ENCODE results near the gene CYP4F2.

CYP4F2 gene

DNA sequence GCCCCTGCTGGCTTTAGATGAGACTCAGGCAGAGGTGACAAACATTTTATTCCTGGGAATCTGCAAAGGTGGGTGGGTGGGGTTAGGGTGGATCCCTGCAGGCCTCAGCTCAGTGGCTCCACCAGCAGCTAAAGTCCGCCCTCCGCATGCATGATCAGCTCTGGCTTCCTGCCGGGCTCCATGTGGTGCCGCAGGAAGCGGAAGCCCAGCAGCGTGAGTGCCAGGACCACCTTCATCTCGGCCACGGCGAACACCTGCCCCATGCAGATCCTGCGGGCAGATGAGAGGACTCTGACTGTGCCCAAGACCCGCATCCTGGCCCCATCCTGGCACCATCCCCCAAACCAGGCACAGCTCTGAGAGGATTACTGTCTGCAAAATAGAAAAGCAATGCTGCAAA lies 26.3 kb downstream of the CYP4F2 start:
- Histone ChIP-seq H3K79me1 (ENCODE audit: low read length) (no peaks in the 10 kb centered on the region), H3K27ac (ENCODE audit: low read depth, low read length) (no peak overlapping the region), H4K91ac (ENCODE audit: low read depth, low read length) (no peak overlapping the region), H2BK12ac (ENCODE audit: low read length) (no peak overlapping the region), H3K36me3 (ENCODE audit: control insufficient read depth in 1 of 2, insufficient read depth in 2 of 2, low read length in 2 of 2) (no peaks in the 10 kb centered on the region), H3K18ac (ENCODE audit: low read length) (no peak overlapping the region), H3K4me3 (ENCODE audit: low read depth, low read length) (peak overlapping the region; percentile 50), H3K27me3 (ENCODE audit: insufficient read depth, low read length) (no peaks in the 10 kb centered on the region), H4K12ac (ENCODE audit: low read depth, low read length) (no peak overlapping the region), H2AK5ac (ENCODE audit: low read length) (no peak overlapping the region), H3K9me3 (ENCODE audit: insufficient read depth, low read depth, low read length) (peaks cover 10% of the 10 kb centered on the region), H3K79me2 (ENCODE audit: control insufficient read depth, insufficient read depth, low read length, poor library complexity) (no peaks in the 10 kb centered on the region), H4K8ac (ENCODE audit: low read depth, low read length) (no peak overlapping the region), H3K14ac (ENCODE audit: low read length) (no peak overlapping the region), H2BK120ac (ENCODE audit: insufficient read depth, low read length, poor library complexity) (no peak overlapping the region), H3K4me1 (ENCODE audit: control insufficient read depth in 1 of 2, insufficient read depth in 2 of 2, low read length in 2 of 2) (no peaks in the 10 kb centered on the region), H2AFZ (ENCODE audit: insufficient read depth, low read length, poor library complexity) (no peak overlapping the region), H2BK5ac (ENCODE audit: low read depth, low read length, poor library complexity) (no peak overlapping the region), H3K9ac (ENCODE audit: low read length) (no peak overlapping the region), H3K4ac (ENCODE audit: low read depth, low read length) (no peak overlapping the region), H3K23ac (ENCODE audit: low read length) (no peak overlapping the region), H3K4me2 (ENCODE audit: low read length) (no peak overlapping the region)
- WGBS (ENCODE audit: extremely low coverage, insufficient coverage, insufficient read length): no CpG with 5 or more reads among the region's 11 CpGs
- DNase-seq: peak in 1 of 2 donors; percentile 15

DNA sequence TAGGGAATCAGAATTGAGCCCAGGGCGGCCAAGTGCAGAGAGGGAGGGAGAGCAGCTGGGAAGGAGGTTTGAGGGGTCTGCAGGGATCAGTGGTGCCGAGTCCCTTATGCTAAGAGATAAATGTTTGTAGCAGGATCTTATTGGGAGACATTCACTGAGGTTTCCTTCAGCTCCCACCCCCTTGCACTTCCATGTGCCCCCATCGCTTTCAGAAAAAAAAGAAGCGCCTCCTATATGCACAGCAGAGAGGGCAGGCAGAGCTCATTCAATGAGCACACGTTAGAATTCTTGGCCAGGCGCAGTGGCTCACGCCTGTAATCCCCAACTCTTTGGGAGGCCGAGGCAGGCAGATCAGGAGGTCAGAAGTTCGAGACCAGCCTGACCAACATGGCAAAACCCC lies 28.0 kb downstream of the CYP4F2 start:
- H2AFZ ChIP-seq (ENCODE audit: insufficient read depth, low read length, poor library complexity): no peak overlapping the region
- peaks cover 9% of the 10 kb centered on the region for H3K9me3 ChIP-seq (ENCODE audit: insufficient read depth, low read depth, low read length)
- H2BK12ac ChIP-seq (ENCODE audit: low read length): no peak overlapping the region

DNA sequence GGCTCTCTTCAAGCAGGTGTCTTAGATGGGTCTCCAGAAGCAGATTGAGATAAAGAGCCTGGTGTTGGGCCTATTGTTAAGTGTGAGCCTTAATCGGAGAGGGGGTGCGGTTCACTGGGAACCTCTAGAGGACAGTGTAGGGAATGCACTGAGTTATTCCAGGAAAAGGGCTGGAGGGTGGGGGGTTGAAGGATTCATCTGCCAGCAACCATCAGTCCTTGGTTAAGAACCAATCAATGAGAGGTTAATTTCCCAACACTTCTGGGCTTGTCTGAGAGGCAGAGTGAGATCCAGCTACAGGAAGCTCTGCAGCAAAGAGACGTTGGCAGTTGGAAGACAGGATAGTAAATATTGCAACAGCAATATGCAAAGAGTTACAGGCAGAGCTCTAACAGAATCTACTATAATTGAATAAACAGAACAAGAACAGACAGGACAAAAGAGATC lies 28.7 kb downstream of the CYP4F2 start:
- peaks cover 10% of the 10 kb centered on the region for H3K9me3 ChIP-seq (ENCODE audit: insufficient read depth, low read depth, low read length)
- H3K4ac ChIP-seq (ENCODE audit: low read depth, low read length): no peak overlapping the region
- WGBS (ENCODE audit: extremely low coverage, insufficient coverage, insufficient read length): no CpG with 5 or more reads among the region's 3 CpGs

More for the DNA sequence above, 28.0 kb downstream of the CYP4F2 start:
- no peak overlapping the region for H3K27ac ChIP-seq (ENCODE audit: low read depth, low read length)
- no peaks in the 10 kb centered on the region for H3K27me3 ChIP-seq (ENCODE audit: insufficient read depth, low read length)
- DNase-seq: no peak
- no peak overlapping the region for H3K4me2 ChIP-seq (ENCODE audit: low read length)
- no peak overlapping the region for H4K12ac ChIP-seq (ENCODE audit: low read depth, low read length)
- no peak overlapping the region for H4K8ac ChIP-seq (ENCODE audit: low read depth, low read length)
- no peak overlapping the region for H3K23ac ChIP-seq (ENCODE audit: low read length)
- H3K4ac ChIP-seq (ENCODE audit: low read depth, low read length): no peak overlapping the region
- no peaks in the 10 kb centered on the region for H3K36me3 ChIP-seq (ENCODE audit: control insufficient read depth in 1 of 2, insufficient read depth in 2 of 2, low read length in 2 of 2)
- H3K14ac ChIP-seq (ENCODE audit: low read length): no peak overlapping the region
- H3K18ac ChIP-seq (ENCODE audit: low read length): no peak overlapping the region
- H3K4me1 ChIP-seq (ENCODE audit: control insufficient read depth in 1 of 2, insufficient read depth in 2 of 2, low read length in 2 of 2): no peaks in the 10 kb centered on the region
- no peak overlapping the region for H3K4me3 ChIP-seq (ENCODE audit: low read depth, low read length)
- H2AK5ac ChIP-seq (ENCODE audit: low read length): no peak overlapping the region
- WGBS (ENCODE audit: extremely low coverage, insufficient coverage, insufficient read length): no CpG with 5 or more reads among the region's 9 CpGs
- H3K79me1 ChIP-seq (ENCODE audit: low read length): no peaks in the 10 kb centered on the region
- H2BK5ac ChIP-seq (ENCODE audit: low read depth, low read length, poor library complexity): no peak overlapping the region
- H2BK120ac ChIP-seq (ENCODE audit: insufficient read depth, low read length, poor library complexity): no peak overlapping the region
- H4K91ac ChIP-seq (ENCODE audit: low read depth, low read length): no peak overlapping the region
- no peaks in the 10 kb centered on the region for H3K79me2 ChIP-seq (ENCODE audit: control insufficient read depth, insufficient read depth, low read length, poor library complexity)
- H3K9ac ChIP-seq (ENCODE audit: low read length): no peak overlapping the region

DNA sequence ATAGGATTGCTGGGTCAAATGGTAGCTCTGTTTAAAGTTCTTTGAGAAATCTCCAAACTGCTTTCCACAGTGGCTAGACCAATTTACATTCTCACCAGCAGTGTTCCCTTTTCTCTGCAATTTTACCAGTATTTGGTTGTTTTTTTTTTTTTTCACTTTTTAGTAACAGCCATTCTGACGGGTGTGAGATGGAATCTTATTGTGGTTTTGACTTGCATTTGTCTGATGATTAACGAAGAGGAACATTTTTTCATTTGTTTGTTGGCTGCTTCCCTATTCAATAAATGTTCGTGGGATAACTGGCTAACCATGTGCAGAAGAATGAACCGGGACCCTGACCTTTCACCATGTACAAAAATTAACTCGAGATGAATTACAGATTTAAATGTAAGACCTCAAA lies 31.2 kb downstream of the CYP4F2 start:
- no peaks in the 10 kb centered on the region for H3K4me1 ChIP-seq (ENCODE audit: control insufficient read depth in 1 of 2, insufficient read depth in 2 of 2, low read length in 2 of 2)
- H3K9me3 ChIP-seq (ENCODE audit: insufficient read depth, low read depth, low read length): peaks cover 13% of the 10 kb centered on the region
- no peak overlapping the region for H3K4ac ChIP-seq (ENCODE audit: low read depth, low read length)
- no peaks in the 10 kb centered on the region for H3K79me1 ChIP-seq (ENCODE audit: low read length)
- no peak overlapping the region for H2BK12ac ChIP-seq (ENCODE audit: low read length)
- no peak overlapping the region for H3K23ac ChIP-seq (ENCODE audit: low read length)
- H3K36me3 ChIP-seq (ENCODE audit: control insufficient read depth in 1 of 2, insufficient read depth in 2 of 2, low read length in 2 of 2): no peaks in the 10 kb centered on the region
- no peak for DNase-seq
- no peaks in the 10 kb centered on the region for H3K27me3 ChIP-seq (ENCODE audit: insufficient read depth, low read length)
- H2BK120ac ChIP-seq (ENCODE audit: insufficient read depth, low read length, poor library complexity): no peak overlapping the region
- H2BK5ac ChIP-seq (ENCODE audit: low read depth, low read length, poor library complexity): no peak overlapping the region
- H3K18ac ChIP-seq (ENCODE audit: low read length): no peak overlapping the region
- no peak overlapping the region for H4K8ac ChIP-seq (ENCODE audit: low read depth, low read length)
- no peak overlapping the region for H2AFZ ChIP-seq (ENCODE audit: insufficient read depth, low read length, poor library complexity)
- H4K91ac ChIP-seq (ENCODE audit: low read depth, low read length): no peak overlapping the region
- no peak overlapping the region for H3K4me3 ChIP-seq (ENCODE audit: low read depth, low read length)
- no peak overlapping the region for H4K12ac ChIP-seq (ENCODE audit: low read depth, low read length)
- no peak overlapping the region for H2AK5ac ChIP-seq (ENCODE audit: low read length)
- H3K79me2 ChIP-seq (ENCODE audit: control insufficient read depth, insufficient read depth, low read length, poor library complexity): no peaks in the 10 kb centered on the region
- H3K27ac ChIP-seq (ENCODE audit: low read depth, low read length): no peak overlapping the region
- H3K14ac ChIP-seq (ENCODE audit: low read length): no peak overlapping the region
- no peak overlapping the region for H3K9ac ChIP-seq (ENCODE audit: low read length)
- H3K4me2 ChIP-seq (ENCODE audit: low read length): no peak overlapping the region
- no CpG with 5 or more reads among the region's 5 CpGs for WGBS (ENCODE audit: extremely low coverage, insufficient coverage, insufficient read length)

More for the DNA sequence above, 28.7 kb downstream of the CYP4F2 start:
- H3K36me3 ChIP-seq (ENCODE audit: control insufficient read depth in 1 of 2, insufficient read depth in 2 of 2, low read length in 2 of 2): no peaks in the 10 kb centered on the region
- DNase-seq: peak; percentile 11 to 69
- H2AFZ ChIP-seq (ENCODE audit: insufficient read depth, low read length, poor library complexity): no peak overlapping the region
- H2AK5ac ChIP-seq (ENCODE audit: low read length): no peak overlapping the region
- no peak overlapping the region for H4K91ac ChIP-seq (ENCODE audit: low read depth, low read length)
- H3K79me2 ChIP-seq (ENCODE audit: control insufficient read depth, insufficient read depth, low read length, poor library complexity): no peaks in the 10 kb centered on the region
- H2BK5ac ChIP-seq (ENCODE audit: low read depth, low read length, poor library complexity): no peak overlapping the region
- no peak overlapping the region for H2BK12ac ChIP-seq (ENCODE audit: low read length)
- no peak overlapping the region for H4K8ac ChIP-seq (ENCODE audit: low read depth, low read length)
- H3K14ac ChIP-seq (ENCODE audit: low read length): no peak overlapping the region
- H3K4me2 ChIP-seq (ENCODE audit: low read length): no peak overlapping the region
- H3K79me1 ChIP-seq (ENCODE audit: low read length): no peaks in the 10 kb centered on the region
- H3K4me3 ChIP-seq (ENCODE audit: low read depth, low read length): no peak overlapping the region
- no peak overlapping the region for H3K23ac ChIP-seq (ENCODE audit: low read length)
- H3K27ac ChIP-seq (ENCODE audit: low read depth, low read length): no peak overlapping the region
- H2BK120ac ChIP-seq (ENCODE audit: insufficient read depth, low read length, poor library complexity): no peak overlapping the region
- H3K9ac ChIP-seq (ENCODE audit: low read length): no peak overlapping the region
- H3K4me1 ChIP-seq (ENCODE audit: control insufficient read depth in 1 of 2, insufficient read depth in 2 of 2, low read length in 2 of 2): no peaks in the 10 kb centered on the region
- no peak overlapping the region for H3K18ac ChIP-seq (ENCODE audit: low read length)
- H3K27me3 ChIP-seq (ENCODE audit: insufficient read depth, low read length): no peaks in the 10 kb centered on the region
- no peak overlapping the region for H4K12ac ChIP-seq (ENCODE audit: low read depth, low read length)

Data from trophoblast cell (in vitro differentiated cells and primary cell).